Omental fat pad (tissue), 4 donors: ENCODE results near the gene NCAM1. TPM values are rescaled to one million over a fixed set of nuclear protein-coding genes. Genes with fewer than 3 reads are reported as not detected.

Source experiments
- ATAC-seq: fragments of 150-250 bp; one replicate; pipeline ENCODE4 v1.9.1; 2016; ENCODE audit warnings: mild to moderate bottlenecking, moderate library complexity; ENCODE audit not compliant: low FRiP score
- DNase-seq: peaks from one replicate; pipeline ENCODE4 v3.0.0-alpha.2; 2019; ENCODE audit warnings: low spot score
- CTCF ChIP-seq, 3 donors: fragments of 450-650 bp; IDR thresholded peaks; one replicate each; pipeline ENCODE4 v1.5.1; 2016 to 2017; ENCODE audit warnings: antibody characterized with exemption in 3 of 3, mild to moderate bottlenecking in 3 of 3, moderate library complexity in 2 of 3
- total RNA-seq, 4 donors: library from RNA; depleted of rRNA; stranded (reverse); fragments of >200 nt; gene quantifications; one replicate each; pipeline ENCODE4 v1.1.0, GENCODE V29; 2016

NCAM1 gene
- total RNA-seq, 4 donors from 2014 or later, result 3.8 to 10.9 (median 7.9) TPM

- no peak for DNase-seq
- no peak for ATAC-seq
- no peak for TF ChIP-seq CTCF (IDR thresholded peaks at IDR 0.05)
Observed at GRCh38 chr11:113059548-113059947, 98.3 kb downstream of the NCAM1 start.

- DNase-seq (no peak), ATAC-seq (no peak)
- TF ChIP-seq CTCF (IDR thresholded peaks at IDR 0.05), result no peak
Observed at GRCh38 chr11:113065330-113065729, 104.1 kb downstream of the NCAM1 start.

GRCh38 chr11:113072237-113072858 lies 111.1 kb downstream of the NCAM1 start:
- no peak for TF ChIP-seq CTCF (IDR thresholded peaks at IDR 0.05)
- DNase-seq, result no peak
- ATAC-seq, result no peak

GRCh38 chr11:113073290-113073953 lies 112.2 kb downstream of the NCAM1 start:
- no peak for ATAC-seq
- DNase-seq, result no peak
- TF ChIP-seq CTCF (IDR thresholded peaks at IDR 0.05), result no peak

- ATAC-seq (no peak), DNase-seq (no peak)
- no peak for TF ChIP-seq CTCF (IDR thresholded peaks at IDR 0.05)
Observed at GRCh38 chr11:113075586-113076095, 114.4 kb downstream of the NCAM1 start.

GRCh38 chr11:113077379-113077778 lies 116.2 kb downstream of the NCAM1 start:
- no peak for TF ChIP-seq CTCF (IDR thresholded peaks at IDR 0.05)
- ATAC-seq (no peak), DNase-seq (no peak)
